NK-92 treated with Interleukin-12 subunit alpha and Interleukin-12 subunit beta, amount 100 ng/mL, for 24 hours (cell line): Measurements from ENCODE around the gene MIF4GD.
"Not testable (repeated sequence)": the region's sequence is repeated elsewhere in the genome, so short reads cannot be mapped to it uniquely, and the experiment has no call there.

Experiments used
- DNase-seq: peaks from one replicate; lab custom pipeline; 2025; lab: John Stamatoyannopoulos, UW

Gene MIF4GD, protein sequence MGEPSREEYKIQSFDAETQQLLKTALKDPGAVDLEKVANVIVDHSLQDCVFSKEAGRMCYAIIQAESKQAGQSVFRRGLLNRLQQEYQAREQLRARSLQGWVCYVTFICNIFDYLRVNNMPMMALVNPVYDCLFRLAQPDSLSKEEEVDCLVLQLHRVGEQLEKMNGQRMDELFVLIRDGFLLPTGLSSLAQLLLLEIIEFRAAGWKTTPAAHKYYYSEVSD

DNA sequence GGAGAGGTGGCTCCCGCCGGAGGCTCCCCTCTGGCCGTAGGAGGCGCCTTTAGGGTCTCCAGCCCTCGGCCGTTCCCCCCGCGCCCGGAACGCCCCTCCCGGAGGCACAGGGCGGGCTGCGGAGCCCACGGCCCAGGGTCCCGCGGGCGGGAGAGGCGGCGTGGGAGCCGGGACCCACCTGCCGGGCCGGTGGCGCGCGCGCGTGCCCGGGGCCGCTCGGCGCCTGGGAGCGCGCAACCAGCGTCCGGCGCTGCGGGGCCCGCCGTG is at the start of gene MIF4GD:
MIF4GD (minus strand) TSS at position 266 of the 267 bp plus-strand sequence. CDS start 1,036 bp downstream, outside the sequence.
- DNase-seq, result no peak

DNA sequence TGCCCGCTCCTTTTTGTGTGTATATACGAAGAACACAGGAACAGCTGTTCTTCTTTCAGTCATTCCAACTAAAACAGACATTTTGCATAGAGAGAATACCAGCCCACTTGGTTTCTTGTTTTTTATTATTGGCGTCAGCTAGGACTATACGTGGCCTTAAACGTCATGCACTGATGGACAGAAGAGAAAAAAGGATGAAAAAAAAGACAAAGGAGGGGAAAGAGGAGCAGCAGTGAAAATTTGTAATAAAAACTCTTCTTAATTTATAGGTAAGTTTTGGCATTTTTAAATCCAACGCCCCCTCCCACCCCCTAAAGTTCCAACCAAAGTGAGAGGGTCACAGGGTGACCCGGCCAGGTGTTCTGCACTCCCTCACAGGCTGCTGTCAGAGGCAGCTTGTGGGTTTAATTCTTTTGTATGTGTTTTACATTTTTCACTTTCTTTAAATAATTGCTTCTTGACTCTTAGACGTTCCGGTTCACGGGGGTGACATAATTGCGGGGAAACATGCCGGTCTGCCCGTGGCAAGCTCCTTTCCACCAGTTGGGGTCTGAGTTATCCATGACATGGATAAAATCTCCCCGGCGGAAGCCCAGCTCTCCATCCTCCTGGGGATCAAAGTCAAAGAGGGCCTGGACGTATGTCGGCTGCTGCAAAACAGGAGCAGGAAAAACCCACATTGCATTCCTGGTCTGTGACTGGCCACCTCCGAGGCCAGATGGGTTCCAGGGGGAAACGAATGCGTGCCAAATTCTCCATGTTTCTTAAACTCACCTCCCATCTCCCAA is 49.1 kb upstream of the MIF4GD start:
- no peak for DNase-seq

DNA sequence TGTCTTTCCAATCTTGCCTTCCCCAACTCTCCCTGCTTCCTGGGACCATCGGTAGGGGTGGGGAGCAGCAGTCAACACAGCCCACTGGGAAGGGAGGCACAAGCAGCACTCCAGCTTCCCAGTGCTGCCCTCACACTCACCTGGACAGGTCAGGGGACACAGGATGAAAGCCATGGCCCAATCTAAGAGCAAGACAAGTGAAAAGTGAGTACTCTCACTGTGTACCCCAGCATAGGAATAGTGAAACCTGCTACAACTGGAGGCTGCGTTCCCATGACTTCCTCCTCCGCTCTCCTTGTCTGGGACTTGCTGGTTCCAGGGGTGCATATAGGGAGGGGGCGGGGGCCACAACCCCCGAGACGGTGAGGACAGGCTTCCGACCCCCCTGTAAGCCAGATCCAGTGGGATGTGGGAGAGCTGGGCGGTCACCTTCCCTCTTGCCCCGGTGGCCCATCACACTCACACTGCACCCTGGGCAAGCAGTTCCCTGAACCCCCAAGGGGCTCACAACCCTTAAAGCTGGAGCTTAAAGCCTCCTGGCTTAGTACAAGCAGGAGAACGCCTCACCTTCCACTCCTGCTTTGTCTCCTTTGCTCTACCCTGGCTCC is 47.7 kb upstream of the MIF4GD start:
- DNase-seq, result no peak

DNA sequence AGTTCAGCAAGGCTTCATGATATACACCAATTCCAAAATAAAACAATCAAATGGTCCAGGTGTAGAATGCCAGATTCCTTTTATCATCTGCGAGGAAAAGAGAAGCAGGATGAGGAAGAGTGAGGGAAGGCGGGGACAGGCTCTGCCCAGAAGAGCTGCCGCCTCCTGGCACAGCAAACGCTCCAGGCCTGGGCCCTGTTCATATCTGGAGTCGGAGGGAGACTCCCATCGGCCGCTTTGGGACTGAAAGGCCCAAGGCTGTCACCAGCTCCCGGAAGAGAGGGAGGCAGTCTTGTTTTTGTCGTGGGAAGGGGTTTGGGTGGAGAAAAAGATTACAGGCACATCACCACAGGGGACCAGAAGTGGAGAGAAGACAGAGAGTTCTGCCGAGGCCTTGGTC is 47.2 kb upstream of the MIF4GD start:
- no peak for DNase-seq

DNA sequence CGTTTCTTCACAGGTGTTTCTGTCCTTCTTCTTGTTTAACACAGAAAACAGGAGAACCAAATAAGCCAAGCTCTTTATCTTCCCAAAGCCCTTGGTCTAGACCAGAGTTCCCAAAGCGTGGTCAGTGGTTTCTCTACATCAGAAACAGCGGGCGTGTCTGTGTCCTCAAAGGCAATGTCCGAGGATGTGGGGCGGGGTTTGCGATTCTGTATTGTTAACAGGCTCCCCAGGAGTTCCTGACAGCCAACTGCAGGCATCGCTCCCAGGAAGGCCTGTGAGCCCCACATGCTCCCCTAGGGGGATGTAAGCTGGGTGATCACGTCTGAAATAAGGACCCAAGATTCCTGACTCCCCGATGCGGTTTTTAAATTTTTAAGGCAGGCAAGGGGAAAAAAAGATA is 46.6 kb upstream of the MIF4GD start:
- no peak for DNase-seq

DNA sequence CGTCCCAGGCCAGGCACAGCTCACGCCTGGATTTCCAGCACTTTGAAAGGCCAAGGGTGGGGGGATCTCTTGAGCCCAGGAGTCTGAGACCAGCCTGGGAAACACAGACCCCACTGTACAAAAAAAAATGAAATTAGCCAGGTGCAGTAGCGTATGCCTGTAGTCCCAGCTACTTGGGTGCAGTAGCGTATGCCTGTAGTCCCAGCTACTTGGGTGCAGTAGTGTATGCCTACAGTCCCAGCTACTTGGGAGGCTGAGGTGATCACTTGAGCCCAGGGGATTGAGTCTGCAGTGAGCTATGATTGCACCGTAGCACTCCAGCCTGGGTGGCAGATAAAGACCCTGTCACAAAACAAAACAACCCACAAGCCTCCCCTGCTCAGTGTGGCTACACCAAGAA is 45.2 kb upstream of the MIF4GD start:
- no peak for DNase-seq

DNA sequence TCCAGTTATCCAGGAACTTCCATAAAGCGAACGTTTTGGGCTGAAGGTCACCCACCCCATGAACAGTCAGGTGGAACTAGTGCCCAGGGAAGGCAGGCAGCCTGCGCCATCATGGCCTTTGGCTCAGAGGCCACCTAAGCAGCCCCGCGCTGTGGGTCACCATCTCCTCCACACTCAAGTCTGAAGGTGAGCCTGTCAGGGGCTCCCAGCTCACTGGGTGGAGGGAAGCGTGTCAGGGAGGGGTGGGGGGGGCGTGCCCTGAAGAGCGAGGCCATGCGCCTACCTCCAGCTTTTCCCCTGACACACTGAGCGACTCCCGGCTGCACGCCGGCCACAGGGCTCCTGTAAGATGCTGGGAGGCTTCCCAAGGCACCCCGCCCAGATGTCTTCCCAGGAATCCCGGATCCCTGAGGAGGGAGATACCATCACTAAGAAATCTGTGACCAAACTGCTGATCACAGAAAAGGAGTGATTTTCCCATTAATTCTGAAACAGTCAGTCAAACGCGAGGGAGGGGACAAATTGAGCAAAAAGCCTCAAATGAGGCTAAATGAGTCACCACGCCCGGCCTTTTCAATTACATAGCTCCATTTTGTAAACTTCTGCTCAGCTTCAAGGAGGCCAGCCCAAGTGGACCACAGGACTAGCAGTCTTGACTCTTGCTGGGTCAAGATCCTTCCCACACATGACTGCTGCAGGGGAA is 44.7 kb upstream of the MIF4GD start:
- no peak for DNase-seq

DNA sequence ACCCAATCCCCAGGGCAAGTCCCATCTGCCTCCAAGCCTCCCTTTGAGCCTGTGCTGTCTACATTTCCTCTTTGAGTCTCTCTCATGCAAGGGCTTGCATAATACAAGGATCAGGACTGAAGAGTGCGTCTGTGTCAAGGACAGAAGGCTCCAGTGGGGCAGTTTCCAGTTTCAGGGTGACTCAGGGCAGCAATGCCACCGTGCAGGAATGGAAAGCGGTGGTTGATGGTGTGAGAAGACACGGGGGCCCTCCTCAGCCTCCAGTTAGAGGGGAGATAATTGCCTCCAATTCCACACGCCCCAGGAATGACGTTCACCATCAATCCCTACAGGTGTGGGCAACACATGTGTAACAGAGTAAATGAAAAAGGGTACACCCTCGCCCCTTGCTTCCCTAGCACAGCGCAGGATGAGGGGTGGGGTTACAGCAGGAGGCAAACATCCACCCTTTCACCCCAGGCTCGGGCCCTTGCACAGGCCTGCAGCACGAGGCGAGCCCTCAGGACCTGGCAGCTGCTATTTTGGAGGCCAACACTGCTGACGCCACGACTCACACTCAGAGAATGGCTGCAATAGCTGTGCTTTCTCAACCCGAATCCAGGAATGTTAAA is 43.0 kb upstream of the MIF4GD start:
- DNase-seq, result no peak

DNA sequence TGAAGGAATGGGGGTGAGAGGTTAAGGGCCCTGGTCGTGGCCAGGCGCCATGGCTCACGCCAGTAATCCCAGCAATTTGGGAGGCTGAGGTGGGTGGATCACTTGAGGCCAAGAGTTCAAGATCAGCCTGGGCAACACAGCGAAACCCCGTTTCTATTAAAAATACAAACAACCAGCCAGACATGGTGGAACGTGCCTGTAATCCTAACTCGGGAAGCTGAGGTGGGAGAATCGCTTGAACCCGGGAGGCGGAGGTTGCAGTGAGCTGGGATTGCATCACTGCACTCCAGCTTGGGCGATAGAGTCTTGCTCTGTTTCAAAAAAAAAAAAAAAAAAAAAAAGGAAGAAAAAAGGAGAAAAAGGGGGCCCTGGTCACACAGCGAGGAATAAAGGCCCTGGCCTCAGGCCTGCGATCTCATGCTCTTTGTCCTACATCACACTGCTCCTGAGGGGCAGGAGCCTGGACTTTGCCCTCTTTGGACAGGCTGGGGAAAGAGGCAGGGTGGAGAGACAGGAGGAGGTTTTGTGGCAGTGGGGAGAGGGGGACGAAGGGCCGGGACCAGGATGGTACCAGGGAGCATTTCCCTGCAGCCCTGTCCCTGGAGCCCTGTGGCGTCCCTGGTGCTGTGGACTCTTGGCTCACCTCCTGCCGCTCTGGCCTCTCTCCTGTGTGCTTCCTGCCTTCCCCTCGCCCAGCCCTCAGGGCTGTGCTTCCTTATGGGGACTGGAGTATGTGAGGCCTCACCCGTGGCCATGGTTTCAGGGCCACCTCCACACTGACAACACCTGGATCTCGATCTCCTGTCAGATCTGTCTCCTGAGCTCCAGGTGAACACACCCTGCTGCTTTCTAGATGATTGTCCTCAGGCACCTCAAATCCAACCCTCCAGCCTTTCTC is 38.0 kb upstream of the MIF4GD start:
- DNase-seq, result no peak

DNA sequence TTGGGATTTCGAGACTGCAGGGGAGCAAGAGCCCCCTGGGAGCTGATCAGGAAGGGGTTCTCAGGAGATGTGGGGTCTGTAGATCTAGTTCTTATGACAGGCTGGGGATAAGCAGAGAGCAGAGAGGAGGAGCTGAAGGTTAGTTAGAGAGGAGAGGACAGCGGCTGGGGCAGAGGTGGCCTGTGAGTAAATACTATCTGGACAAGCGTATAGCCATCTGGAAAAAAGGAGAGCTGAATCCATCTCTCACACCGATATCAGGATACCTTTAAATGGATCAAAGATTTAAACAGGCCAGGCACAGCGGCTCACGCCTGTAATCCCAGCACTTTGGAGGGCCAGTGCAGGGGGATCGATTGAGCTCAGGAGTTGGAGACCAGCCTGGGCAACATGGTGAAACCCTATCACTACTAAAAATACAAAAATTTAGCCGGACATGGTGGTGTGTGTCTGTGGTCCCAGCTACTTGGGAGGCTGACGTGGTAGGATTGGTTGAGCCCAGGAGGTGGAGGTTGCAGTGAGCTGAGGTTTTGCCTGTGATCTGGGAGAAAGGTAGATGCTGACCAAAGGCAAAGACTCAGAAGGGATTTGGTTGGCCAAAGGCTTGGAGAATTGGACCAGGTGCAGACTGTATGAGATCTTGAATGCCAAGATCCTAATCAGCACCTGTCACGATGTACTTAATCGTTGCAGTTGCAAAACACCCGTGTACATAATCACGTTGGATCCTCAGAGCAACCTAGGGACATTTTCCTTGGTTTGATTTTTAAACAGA is 37.1 kb upstream of the MIF4GD start:
- no peak for DNase-seq

DNA sequence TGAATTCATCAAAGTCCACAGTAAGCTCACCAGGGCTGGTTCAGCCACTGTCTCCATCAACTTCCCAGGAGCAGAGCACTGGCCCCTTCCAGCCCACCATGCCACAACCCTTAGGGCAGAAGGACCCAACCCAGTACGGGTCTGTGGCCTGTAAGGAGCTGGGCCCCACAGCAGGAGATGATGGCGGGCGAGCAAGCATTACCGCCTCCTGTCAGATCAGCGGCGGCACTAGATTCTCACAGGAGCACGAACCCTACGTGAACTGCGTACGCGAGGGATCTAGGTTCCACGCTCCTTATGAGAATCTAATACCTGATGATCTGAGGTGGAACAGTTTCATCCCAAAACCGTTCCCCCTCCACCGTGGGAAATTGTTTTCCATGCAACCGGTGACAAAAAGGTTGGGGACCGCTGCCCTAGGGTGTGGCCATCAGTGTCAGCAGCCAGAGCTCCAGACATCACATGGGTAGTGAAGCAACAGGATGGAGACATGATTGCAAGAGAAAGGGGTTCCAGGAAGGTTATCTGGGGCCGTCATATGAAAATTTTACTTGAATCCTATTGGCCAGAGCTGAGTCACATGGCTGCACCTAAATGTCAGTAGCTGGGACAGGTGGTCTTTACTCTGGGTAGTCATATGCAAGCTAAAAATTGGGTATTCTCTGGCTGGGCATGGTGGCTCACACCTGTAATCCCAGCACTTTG is 30.6 kb upstream of the MIF4GD start:
- no peak for DNase-seq

DNA sequence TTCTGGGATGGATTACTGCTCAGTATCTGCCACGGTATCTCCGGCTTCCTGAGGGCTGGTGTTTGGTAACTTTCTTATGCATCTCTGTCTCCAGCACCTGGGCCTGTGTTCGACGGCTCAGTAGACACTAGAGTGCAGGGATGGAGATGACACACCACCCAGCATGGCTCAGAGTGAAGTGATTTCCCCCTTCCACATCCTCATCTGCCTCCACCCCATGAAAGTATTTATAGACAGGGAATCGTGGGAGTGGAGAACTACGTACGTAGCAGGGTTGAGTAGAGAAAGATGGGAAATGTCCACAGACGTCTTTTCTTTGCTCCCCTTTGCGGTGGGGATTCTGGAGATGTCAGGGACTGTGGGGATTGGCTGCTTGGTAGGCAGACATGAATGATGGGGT is 30.0 kb upstream of the MIF4GD start:
- DNase-seq, result no peak

DNA sequence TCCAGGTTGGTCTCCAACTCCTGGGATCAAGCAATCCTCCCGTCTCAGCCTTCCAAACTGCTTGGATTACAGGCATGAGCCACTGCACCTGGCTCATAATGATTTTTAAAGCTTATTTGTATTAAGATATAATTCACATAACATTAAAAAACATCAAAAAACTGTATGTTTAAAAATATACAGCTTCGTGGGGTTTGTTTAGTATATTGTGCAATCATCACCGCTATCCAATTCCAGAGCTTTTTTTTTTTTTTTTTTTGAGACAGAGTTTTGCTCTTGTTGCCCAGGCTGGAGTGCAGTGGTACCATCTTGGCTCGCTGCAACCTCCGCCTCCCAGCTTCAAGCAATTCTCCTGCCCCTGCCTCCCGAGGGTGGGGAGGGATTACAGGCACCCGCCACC is 29.2 kb upstream of the MIF4GD start:
- no peak for DNase-seq

DNA sequence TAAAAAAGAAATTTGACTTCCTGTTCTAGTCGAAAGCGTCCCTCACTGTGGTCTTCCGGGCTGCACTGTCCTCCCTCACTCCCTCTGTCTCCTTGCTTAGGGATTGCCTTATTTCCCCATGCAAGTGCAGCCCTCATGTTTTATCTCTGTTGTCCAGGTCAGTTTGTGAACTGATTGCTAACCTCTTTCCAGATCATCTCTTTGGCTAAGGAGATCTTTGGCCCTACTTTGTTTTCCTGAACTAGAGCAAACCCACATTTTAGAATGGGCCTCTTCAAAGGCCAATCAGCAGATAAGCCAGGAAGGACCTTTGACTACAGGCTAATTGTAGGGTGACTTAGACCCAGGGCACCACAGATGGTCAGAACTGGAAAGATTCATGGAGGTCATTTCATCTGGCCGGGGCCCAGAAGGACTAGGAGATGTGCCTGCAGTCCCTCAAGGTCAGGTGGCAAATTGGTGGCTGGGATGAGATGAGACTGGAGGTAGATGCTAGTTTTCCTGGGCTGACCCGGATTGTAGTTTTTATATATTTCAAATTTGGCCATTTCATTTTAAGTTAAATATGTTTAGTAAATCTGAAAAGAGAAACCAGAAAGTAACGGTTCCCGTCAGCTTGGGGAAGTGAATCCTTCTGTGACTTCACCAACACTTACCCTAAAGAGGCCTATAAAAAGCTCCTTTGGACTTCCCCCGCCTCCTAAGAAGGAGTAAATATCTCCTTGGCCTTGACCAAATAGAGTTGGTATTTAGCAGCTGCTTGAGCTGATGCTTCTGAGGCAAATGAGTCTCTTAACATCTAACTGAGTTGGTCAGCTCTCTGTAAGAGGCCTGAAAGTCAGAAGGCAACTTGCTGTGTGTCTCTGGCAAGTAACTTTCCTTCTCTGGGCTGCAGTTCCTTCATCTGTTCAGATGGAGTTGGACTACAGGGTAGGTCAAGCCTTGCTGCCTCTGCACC is 24.4 kb upstream of the MIF4GD start:
- DNase-seq, result no peak

DNA sequence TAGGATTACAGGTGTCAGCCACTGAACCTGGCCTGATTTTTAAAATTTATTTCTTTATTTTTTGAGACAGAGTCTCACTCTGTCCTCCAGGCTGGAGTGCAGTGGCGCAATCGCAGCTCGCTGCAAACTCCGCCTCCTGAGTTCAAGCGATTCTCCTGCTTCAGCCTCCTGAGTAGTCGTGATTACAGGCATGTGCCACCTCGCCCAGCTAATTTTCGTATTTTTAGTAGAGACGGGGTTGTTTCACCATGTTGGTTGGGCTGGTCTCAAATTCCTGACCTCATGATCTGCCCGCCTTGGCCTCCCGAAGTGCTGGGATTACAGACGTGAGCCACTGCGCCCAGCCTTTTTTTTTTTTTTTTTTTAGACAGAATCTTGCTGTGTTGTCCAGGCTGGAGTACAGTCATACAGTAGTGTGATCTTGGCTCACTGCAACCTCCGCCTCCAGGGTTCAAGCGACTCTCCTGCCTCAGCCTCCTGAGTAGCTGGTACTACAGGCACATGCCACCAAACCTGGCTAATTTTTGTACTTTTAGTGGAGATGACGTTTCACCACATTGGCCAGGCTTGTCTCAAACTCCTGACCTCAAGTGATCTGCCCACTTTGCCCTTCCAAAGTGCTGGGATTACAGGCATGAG is 21.9 kb upstream of the MIF4GD start:
- not testable (repeated sequence) for DNase-seq

DNA sequence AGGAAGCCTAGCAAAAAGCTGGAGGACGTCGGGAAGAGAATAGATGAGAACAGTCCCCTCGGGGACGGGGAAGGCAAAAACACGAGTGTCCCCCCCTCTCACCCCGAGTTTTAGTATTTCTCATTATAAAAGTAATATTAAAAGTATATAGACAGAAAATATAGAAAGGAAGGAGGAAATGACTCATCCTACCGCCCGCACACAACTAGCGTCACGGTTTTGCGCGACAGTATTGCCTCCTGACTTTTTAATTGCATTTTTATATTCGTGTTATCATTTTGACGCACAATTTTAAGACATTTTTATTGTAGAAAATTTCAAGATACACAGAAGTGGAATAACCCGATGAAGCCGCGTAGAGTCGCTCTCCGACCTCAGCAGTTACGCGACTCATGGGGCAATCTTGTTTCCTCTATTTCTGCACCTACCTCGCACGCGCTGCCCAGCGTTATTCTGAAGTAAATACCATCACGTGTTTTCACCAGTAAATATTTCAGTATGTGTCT is 18.9 kb upstream of the MIF4GD start:
- peak; percentile 55 for DNase-seq

DNA sequence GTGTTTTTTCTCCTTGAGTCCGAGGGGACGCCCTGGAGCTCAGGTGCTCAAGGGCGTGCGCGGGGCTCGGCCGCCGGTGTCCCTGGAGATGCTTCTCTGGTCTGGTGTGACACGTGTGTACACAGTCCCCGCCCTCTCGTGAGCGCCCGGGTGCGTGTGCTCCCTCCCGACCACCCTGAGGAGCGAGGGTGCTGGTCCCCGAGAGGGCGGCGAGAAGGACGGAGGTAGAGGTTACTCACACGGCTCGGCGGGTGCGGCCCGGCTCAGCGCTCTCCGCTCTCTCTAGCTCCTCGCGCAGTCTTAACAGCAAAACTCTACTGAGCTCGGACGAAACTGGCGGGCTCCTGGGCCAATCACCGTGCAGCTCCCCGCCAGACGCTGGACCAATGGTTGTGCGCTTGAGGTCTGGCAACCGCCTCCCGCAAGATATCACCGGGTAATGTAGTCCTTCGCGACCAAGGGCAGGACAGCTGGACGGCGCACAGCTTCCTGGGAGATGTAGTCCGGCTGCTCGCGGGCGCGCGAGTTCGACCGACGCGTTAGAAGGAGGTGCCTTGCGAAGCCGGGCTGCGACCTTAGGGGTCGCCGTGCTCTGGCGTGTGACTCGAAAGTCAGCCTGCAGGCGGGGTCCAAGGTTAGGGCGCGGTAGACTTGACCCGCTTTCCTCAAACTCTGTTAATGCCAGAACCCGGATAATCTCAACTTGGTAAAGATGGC is 18.2 kb upstream of the MIF4GD start, which contains the start of gene SLC25A19:
SLC25A19 (minus strand) TSS at position 319 of the 717 bp plus-strand sequence. CDS start 2,669 bp downstream, outside the sequence.
- DNase-seq, result peak; percentile 98
